ENCODE results near the gene CLP1.
A peak's percentile ranks its signal among the peaks of the same experiment; 100 is the strongest.

CLP1 gene

GRCh38 chr11:57657194-57658022 is at the start of gene CLP1:
Gene CLP1 (plus strand): TSS chr11:57657762. CDS start chr11:57659477, 1,715 bp downstream.
- TF ChIP-seq RAD21 (IDR thresholded peaks at IDR 0.05; ENCODE audit: low read depth) (no peak), EGR1 (IDR thresholded peaks at IDR 0.05) (peak; percentile 96), FOXM1 (IDR thresholded peaks at IDR 0.05; ENCODE audit: borderline replicate concordance, low read depth) (no peak), YY1 (IDR thresholded peaks at IDR 0.05; ENCODE audit: low read depth) (peak; percentile 36; the same call in 1 of the 2 replicates), REST (IDR thresholded peaks at IDR 0.05; ENCODE audit: low read depth) (no peak), TAF1 (IDR thresholded peaks at IDR 0.05; ENCODE audit: low read depth) (peak; percentile 52; the same call in 1 of the 2 replicates), TEAD4 (IDR thresholded peaks at IDR 0.05) (peak; percentile 27; the same call in 1 of the 2 replicates), EP300 (IDR thresholded peaks at IDR 0.05; ENCODE audit: borderline replicate concordance) (0 out of 2 replicates have a peak, but pooled peaks have one; percentile 28), CREB1 (IDR thresholded peaks at IDR 0.05; ENCODE audit: low read depth) (peak; percentile 84), USF1 (IDR thresholded peaks at IDR 0.05) (peak; percentile 92), TCF12 (IDR thresholded peaks at IDR 0.05; ENCODE audit: low read depth) (peak; percentile 68), NFIC (IDR thresholded peaks at IDR 0.05) (no peak), MAX (IDR thresholded peaks at IDR 0.05) (peak; percentile 92), ZBTB7A (IDR thresholded peaks at IDR 0.05; ENCODE audit: low read depth) (no peak), CEBPB (IDR thresholded peaks at IDR 0.05) (no peak)

GRCh38 chr11:57610170-57610569 is 47.4 kb upstream of the CLP1 start:
- TF ChIP-seq FOXM1 (IDR thresholded peaks at IDR 0.05; ENCODE audit: borderline replicate concordance, low read depth) (no peak), NFIC (IDR thresholded peaks at IDR 0.05) (no peak), MAX (IDR thresholded peaks at IDR 0.05) (no peak), CEBPB (IDR thresholded peaks at IDR 0.05) (no peak), EP300 (IDR thresholded peaks at IDR 0.05; ENCODE audit: borderline replicate concordance) (no peak), USF1 (IDR thresholded peaks at IDR 0.05) (no peak), CREB1 (IDR thresholded peaks at IDR 0.05; ENCODE audit: low read depth) (no peak), EGR1 (IDR thresholded peaks at IDR 0.05) (no peak), REST (IDR thresholded peaks at IDR 0.05; ENCODE audit: low read depth) (no peak), YY1 (IDR thresholded peaks at IDR 0.05; ENCODE audit: low read depth) (no peak), RAD21 (IDR thresholded peaks at IDR 0.05; ENCODE audit: low read depth) (no peak), ZBTB7A (IDR thresholded peaks at IDR 0.05; ENCODE audit: low read depth) (no peak), TEAD4 (IDR thresholded peaks at IDR 0.05) (no peak), TCF12 (IDR thresholded peaks at IDR 0.05; ENCODE audit: low read depth) (no peak), TAF1 (IDR thresholded peaks at IDR 0.05; ENCODE audit: low read depth) (no peak)

GRCh38 chr11:57614234-57614772 is 43.3 kb upstream of the CLP1 start:
- no peak for TF ChIP-seq NFIC (IDR thresholded peaks at IDR 0.05)
- no peak for TF ChIP-seq EP300 (IDR thresholded peaks at IDR 0.05; ENCODE audit: borderline replicate concordance)
- TF ChIP-seq TAF1 (IDR thresholded peaks at IDR 0.05; ENCODE audit: low read depth), result no peak

GRCh38 chr11:57615308-57615707 is 42.3 kb upstream of the CLP1 start:
- TF ChIP-seq CREB1 (IDR thresholded peaks at IDR 0.05; ENCODE audit: low read depth) (no peak), USF1 (IDR thresholded peaks at IDR 0.05) (no peak), TAF1 (IDR thresholded peaks at IDR 0.05; ENCODE audit: low read depth) (no peak)

- TF ChIP-seq TAF1 (IDR thresholded peaks at IDR 0.05; ENCODE audit: low read depth), result no peak
- TF ChIP-seq CEBPB (IDR thresholded peaks at IDR 0.05), result no peak
- no peak for TF ChIP-seq YY1 (IDR thresholded peaks at IDR 0.05; ENCODE audit: low read depth)
- no peak for TF ChIP-seq NFIC (IDR thresholded peaks at IDR 0.05)
- TF ChIP-seq ZBTB7A (IDR thresholded peaks at IDR 0.05; ENCODE audit: low read depth), result no peak
- TF ChIP-seq TCF12 (IDR thresholded peaks at IDR 0.05; ENCODE audit: low read depth), result no peak
- no peak for TF ChIP-seq TEAD4 (IDR thresholded peaks at IDR 0.05)
Observed at GRCh38 chr11:57616595-57616994, 41.0 kb upstream of the CLP1 start.
